SJCRH30 (cell line): Measurements from ENCODE around the gene ACKR4. TPM values are rescaled to one million over a fixed set of nuclear protein-coding genes. Genes with fewer than 3 reads are reported as not detected.
"Not testable (repeated sequence)": the region's sequence is repeated elsewhere in the genome, so short reads cannot be mapped to it uniquely, and the experiment has no call there.

Experiments used
- DNase-seq, 2 experiments: peaks; one replicate each; pipeline ENCODE4 v3.0.0-alpha.2; 2015 to 2020
- H3K27ac ChIP-seq: fragments of 250-450 bp; sonication (Bioruptor Pico); 2 replicates; pipeline ENCODE4 v1.5.1; 2020; ENCODE audit warnings: mild to moderate bottlenecking, moderate library complexity
- H3K27me3 ChIP-seq: fragments of 250-450 bp; sonication (Bioruptor Pico); 2 replicates; pipeline ENCODE4 v1.5.1; 2020; ENCODE audit warnings: mild to moderate bottlenecking, moderate library complexity
- H3K36me3 ChIP-seq: fragments of 250-450 bp; sonication (Bioruptor Pico); 2 replicates; pipeline ENCODE4 v1.5.1; 2020; ENCODE audit warnings: mild to moderate bottlenecking, moderate library complexity
- H3K4me1 ChIP-seq: fragments of 250-450 bp; sonication (Bioruptor Pico); 2 replicates; pipeline ENCODE4 v1.5.1; 2020; ENCODE audit warnings: mild to moderate bottlenecking, moderate library complexity
- H3K4me3 ChIP-seq: fragments of 250-450 bp; sonication (Bioruptor Pico); 2 replicates; pipeline ENCODE4 v1.5.1; 2020; ENCODE audit warnings: mild to moderate bottlenecking, moderate library complexity
- H3K9me3 ChIP-seq: fragments of 250-450 bp; sonication (Bioruptor Pico); replicated peaks from 2 replicates; pipeline ENCODE4 v1.5.1; 2020; ENCODE audit warnings: mild to moderate bottlenecking, moderate library complexity
- total RNA-seq: library from RNA; depleted of rRNA; stranded (reverse); fragments of >200 nt; shearing (Covaris generic); gene quantifications from 2 replicates; pipeline ENCODE4 v1.2.3, GENCODE V29; 2014

Gene ACKR4
- total RNA-seq, 1 experiment from 2014 or later = not detected

GRCh38 chr3:132615301-132615700 lies 18.2 kb downstream of the ACKR4 start:
- peaks cover 14% of the 10 kb centered on the region for H3K9me3 ChIP-seq
- H3K4me1 ChIP-seq, DNase-seq, H3K27ac ChIP-seq, H3K4me3 ChIP-seq, H3K27me3 ChIP-seq: not testable (repeated sequence)
- H3K36me3 ChIP-seq = peaks cover 16% of the 10 kb centered on the region

GRCh38 chr3:132615881-132616280 lies 18.8 kb downstream of the ACKR4 start:
- H3K36me3 ChIP-seq = peaks cover 20% of the 10 kb centered on the region
- no peak overlapping the region for H3K27ac ChIP-seq
- H3K27me3 ChIP-seq = no peaks in the 10 kb centered on the region
- H3K4me3 ChIP-seq = no peak overlapping the region
- DNase-seq = no peak
- H3K9me3 ChIP-seq = peaks cover 14% of the 10 kb centered on the region
- H3K4me1 ChIP-seq = no peaks in the 10 kb centered on the region

- Histone ChIP-seq H3K36me3 (peaks cover 25% of the 10 kb centered on the region), H3K4me1 (no peaks in the 10 kb centered on the region), H3K27me3 (no peaks in the 10 kb centered on the region), H3K9me3 (peaks cover 14% of the 10 kb centered on the region), H3K4me3 (no peak overlapping the region), H3K27ac (no peak overlapping the region)
- no peak for DNase-seq
Observed at GRCh38 chr3:132616780-132617179, 19.7 kb downstream of the ACKR4 start.

GRCh38 chr3:132622148-132622547 lies 25.1 kb downstream of the ACKR4 start:
- Histone ChIP-seq H3K27ac (no peak overlapping the region), H3K27me3 (no peaks in the 10 kb centered on the region), H3K36me3 (peaks cover 26% of the 10 kb centered on the region), H3K4me3 (no peak overlapping the region), H3K4me1 (no peaks in the 10 kb centered on the region), H3K9me3 (0 out of 2 replicates have a peak, but pooled peaks cover 3% of the 10 kb centered on the region)
- no peak for DNase-seq

- Histone ChIP-seq H3K27ac (no peak overlapping the region), H3K27me3 (no peaks in the 10 kb centered on the region), H3K4me3 (no peak overlapping the region), H3K9me3 (no peaks in the 10 kb centered on the region), H3K36me3 (peaks cover 23% of the 10 kb centered on the region), H3K4me1 (no peaks in the 10 kb centered on the region)
- no peak for DNase-seq
Observed at GRCh38 chr3:132622761-132623160, 25.7 kb downstream of the ACKR4 start.

- DNase-seq = no peak
- H3K27ac ChIP-seq = no peak overlapping the region
- no peaks in the 10 kb centered on the region for H3K4me1 ChIP-seq
- no peaks in the 10 kb centered on the region for H3K9me3 ChIP-seq
- H3K36me3 ChIP-seq = peaks cover 25% of the 10 kb centered on the region
- no peaks in the 10 kb centered on the region for H3K27me3 ChIP-seq
- no peak overlapping the region for H3K4me3 ChIP-seq
Observed at GRCh38 chr3:132623646-132624045, 26.6 kb downstream of the ACKR4 start.

- H3K4me1 ChIP-seq = no peaks in the 10 kb centered on the region
- no peak for DNase-seq
- no peak overlapping the region for H3K27ac ChIP-seq
- H3K27me3 ChIP-seq = no peaks in the 10 kb centered on the region
- peaks cover 25% of the 10 kb centered on the region for H3K36me3 ChIP-seq
- H3K9me3 ChIP-seq = no peaks in the 10 kb centered on the region
- H3K4me3 ChIP-seq = no peak overlapping the region
Observed at GRCh38 chr3:132624790-132625189, 27.7 kb downstream of the ACKR4 start.

GRCh38 chr3:132625613-132626012 lies 28.5 kb downstream of the ACKR4 start:
- Histone ChIP-seq H3K4me1 (peaks cover 3% of the 10 kb centered on the region; the same call in 1 of the 2 replicates), H3K4me3 (no peak overlapping the region), H3K9me3 (no peaks in the 10 kb centered on the region), H3K36me3 (peaks cover 25% of the 10 kb centered on the region), H3K27ac (no peak overlapping the region), H3K27me3 (no peaks in the 10 kb centered on the region)
- DNase-seq = no peak

GRCh38 chr3:132626955-132627354 lies 29.9 kb downstream of the ACKR4 start:
- Histone ChIP-seq H3K27ac (no peak overlapping the region), H3K9me3 (no peaks in the 10 kb centered on the region), H3K4me1 (peaks cover 3% of the 10 kb centered on the region; the same call in 1 of the 2 replicates), H3K4me3 (no peak overlapping the region), H3K36me3 (peaks cover 18% of the 10 kb centered on the region), H3K27me3 (no peaks in the 10 kb centered on the region)
- DNase-seq = no peak

GRCh38 chr3:132628157-132628556 lies 31.1 kb downstream of the ACKR4 start:
- Histone ChIP-seq H3K36me3 (peaks cover 16% of the 10 kb centered on the region), H3K4me1 (peaks cover 3% of the 10 kb centered on the region; the same call in 1 of the 2 replicates), H3K27ac (no peak overlapping the region), H3K9me3 (no peaks in the 10 kb centered on the region), H3K27me3 (no peaks in the 10 kb centered on the region), H3K4me3 (no peak overlapping the region)
- no peak for DNase-seq

- Histone ChIP-seq H3K36me3 (peaks cover 16% of the 10 kb centered on the region), H3K27ac (peak overlapping the region; percentile 3; the same call in 1 of the 2 replicates), H3K4me1 (peaks cover 3% of the 10 kb centered on the region; the same call in 1 of the 2 replicates), H3K27me3 (no peaks in the 10 kb centered on the region), H3K4me3 (no peak overlapping the region), H3K9me3 (no peaks in the 10 kb centered on the region)
- peak in 1 of 2 experiments; percentile 7 for DNase-seq
Observed at GRCh38 chr3:132629928-132630327, 32.9 kb downstream of the ACKR4 start.

- DNase-seq = no peak
- no peaks in the 10 kb centered on the region for H3K27me3 ChIP-seq
- H3K36me3 ChIP-seq = peaks cover 16% of the 10 kb centered on the region
- H3K27ac ChIP-seq = no peak overlapping the region
- no peaks in the 10 kb centered on the region for H3K9me3 ChIP-seq
- no peak overlapping the region for H3K4me3 ChIP-seq
- H3K4me1 ChIP-seq = peaks cover 3% of the 10 kb centered on the region; the same call in 1 of the 2 replicates
Observed at GRCh38 chr3:132630612-132631011, 33.5 kb downstream of the ACKR4 start.

- Histone ChIP-seq H3K36me3 (peaks cover 9% of the 10 kb centered on the region; the same call in 1 of the 2 replicates), H3K9me3 (no peaks in the 10 kb centered on the region), H3K4me3 (no peak overlapping the region), H3K4me1 (peaks cover 3% of the 10 kb centered on the region; the same call in 1 of the 2 replicates), H3K27me3 (no peaks in the 10 kb centered on the region), H3K27ac (no peak overlapping the region)
- no peak for DNase-seq
Observed at GRCh38 chr3:132635052-132635451, 38.0 kb downstream of the ACKR4 start.

- Histone ChIP-seq H3K4me3 (no peak overlapping the region), H3K27me3 (no peaks in the 10 kb centered on the region), H3K36me3 (peaks cover 3% of the 10 kb centered on the region; the same call in 1 of the 2 replicates), H3K27ac (no peak overlapping the region), H3K4me1 (no peaks in the 10 kb centered on the region), H3K9me3 (no peaks in the 10 kb centered on the region)
- no peak for DNase-seq
Observed at GRCh38 chr3:132637590-132637989, 40.5 kb downstream of the ACKR4 start.

GRCh38 chr3:132638706-132639105 lies 41.6 kb downstream of the ACKR4 start:
- no peaks in the 10 kb centered on the region for H3K9me3 ChIP-seq
- H3K27ac ChIP-seq = no peak overlapping the region
- no peak overlapping the region for H3K4me3 ChIP-seq
- no peaks in the 10 kb centered on the region for H3K4me1 ChIP-seq
- no peaks in the 10 kb centered on the region for H3K27me3 ChIP-seq
- peaks cover 3% of the 10 kb centered on the region; the same call in 1 of the 2 replicates for H3K36me3 ChIP-seq
- no peak for DNase-seq

GRCh38 chr3:132641427-132641826 lies 44.4 kb downstream of the ACKR4 start:
- H3K4me3 ChIP-seq, H3K27me3 ChIP-seq, H3K9me3 ChIP-seq, DNase-seq, H3K4me1 ChIP-seq, H3K27ac ChIP-seq, H3K36me3 ChIP-seq: not testable (repeated sequence)
